Astrocyte (in vitro differentiated cells and primary cell): ENCODE measurements around the gene SAMHD1.

ENCODE experiments used
- EZH2 ChIP-seq: IDR thresholded peaks from 2 replicates; pipeline ENCODE4 v1.6.1; 2012; ENCODE audit warnings: mild to moderate bottlenecking, low read length, inconsistent platforms; ENCODE audit not compliant: insufficient read depth
- TF ChIP-seq, protein P1 (sequence below): IDR thresholded peaks from 2 replicates; pipeline ENCODE4 v1.5.1; 2011; ENCODE audit warnings: low read depth, mild to moderate bottlenecking, inconsistent platforms, low read length, moderate library complexity; ENCODE audit not compliant: insufficient read depth

DNA sequence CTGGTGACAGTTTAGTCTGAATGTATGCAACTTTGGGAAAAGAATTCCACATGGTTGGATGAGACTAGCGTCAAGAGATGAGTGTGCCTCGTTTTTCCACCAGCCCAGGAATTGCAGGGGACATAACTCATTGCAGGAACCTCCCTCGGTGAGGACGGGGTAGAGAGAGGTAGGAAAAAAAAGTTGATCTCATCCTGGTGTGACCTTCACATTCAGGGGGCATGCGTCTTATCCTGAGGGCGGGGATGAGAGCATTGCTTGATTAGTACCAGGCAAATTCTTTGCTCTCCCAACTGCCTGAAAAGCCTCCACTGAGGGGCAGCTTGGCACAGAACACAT lies 63.8 kb downstream of the SAMHD1 start:
- TF ChIP-seq, protein P1, sequence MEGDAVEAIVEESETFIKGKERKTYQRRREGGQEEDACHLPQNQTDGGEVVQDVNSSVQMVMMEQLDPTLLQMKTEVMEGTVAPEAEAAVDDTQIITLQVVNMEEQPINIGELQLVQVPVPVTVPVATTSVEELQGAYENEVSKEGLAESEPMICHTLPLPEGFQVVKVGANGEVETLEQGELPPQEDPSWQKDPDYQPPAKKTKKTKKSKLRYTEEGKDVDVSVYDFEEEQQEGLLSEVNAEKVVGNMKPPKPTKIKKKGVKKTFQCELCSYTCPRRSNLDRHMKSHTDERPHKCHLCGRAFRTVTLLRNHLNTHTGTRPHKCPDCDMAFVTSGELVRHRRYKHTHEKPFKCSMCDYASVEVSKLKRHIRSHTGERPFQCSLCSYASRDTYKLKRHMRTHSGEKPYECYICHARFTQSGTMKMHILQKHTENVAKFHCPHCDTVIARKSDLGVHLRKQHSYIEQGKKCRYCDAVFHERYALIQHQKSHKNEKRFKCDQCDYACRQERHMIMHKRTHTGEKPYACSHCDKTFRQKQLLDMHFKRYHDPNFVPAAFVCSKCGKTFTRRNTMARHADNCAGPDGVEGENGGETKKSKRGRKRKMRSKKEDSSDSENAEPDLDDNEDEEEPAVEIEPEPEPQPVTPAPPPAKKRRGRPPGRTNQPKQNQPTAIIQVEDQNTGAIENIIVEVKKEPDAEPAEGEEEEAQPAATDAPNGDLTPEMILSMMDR: no peak
- TF ChIP-seq EZH2: no peak
